Measurements from ENCODE around the gene SLC6A6. TPM values are rescaled to one million over a fixed set of nuclear protein-coding genes. Genes with fewer than 3 reads are reported as not detected.

SLC6A6 gene
- total and polyA plus RNA-seq, 2 experiments from 2014 or later = 4.6 to 10.6 TPM

DNA sequence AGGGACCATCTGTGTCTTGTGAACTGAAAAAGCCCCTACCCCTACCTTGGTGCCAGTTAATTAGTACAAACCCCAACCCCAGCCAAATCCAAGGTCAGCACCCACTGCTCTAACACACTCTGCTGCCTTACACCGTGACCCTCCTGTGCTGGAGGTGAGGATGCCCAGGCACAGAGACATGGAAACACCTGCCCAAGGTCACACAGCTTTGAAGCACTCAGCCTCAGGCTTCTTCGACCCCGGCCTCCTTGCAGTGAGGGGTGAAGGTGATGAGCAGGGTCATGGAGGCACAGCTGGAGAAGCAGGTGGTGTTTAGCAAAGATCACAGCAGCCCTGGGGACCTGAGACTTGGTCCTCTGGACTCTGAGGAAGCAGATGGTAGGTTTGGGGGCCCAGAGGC is 39.0 kb upstream of the SLC6A6 start:
- in situ Hi-C loops (cut with MboI) = no loop called here
- no peaks in the 10 kb centered on the region for H3K36me3 ChIP-seq (ENCODE audit: low read depth)
- no peak for DNase-seq
- peaks cover 11% of the 10 kb centered on the region; the same call in 1 of the 2 replicates for H3K27me3 ChIP-seq (replicated peaks; ENCODE audit: insufficient read depth)
- no peak overlapping the region for H3K4me2 ChIP-seq (ENCODE audit: unreplicated experiment)
- H3F3A ChIP-seq (ENCODE audit: insufficient read depth) = no peaks in the 10 kb centered on the region
- 52 to 57% methylated on average over 3 of the region's 3 CpGs for WGBS, 2 experiments (ENCODE audit: low coverage in 1 of 2, low lambda C conversion rate in 2 of 2, missing lambda C conversion rate in 2 of 2)
- H3K27ac ChIP-seq = no peak overlapping the region
- H3K4me1 ChIP-seq (ENCODE audit: insufficient read depth) = no peaks in the 10 kb centered on the region
- no peak for TF ChIP-seq EZH2 (IDR thresholded peaks at IDR 0.05; ENCODE audit: insufficient read depth, poor library complexity, severe bottlenecking)
- TF ChIP-seq EZH2phosphoT487 (IDR thresholded peaks at IDR 0.05; ENCODE audit: insufficient read depth, low read depth) = no peak
- H2AFZ ChIP-seq = no peak overlapping the region
- H3K9me2 ChIP-seq (ENCODE audit: insufficient read depth) = no peaks in the 10 kb centered on the region
- no peak overlapping the region for H3K4me3 ChIP-seq
- H3K9ac ChIP-seq = no peak overlapping the region
- H4K20me1 ChIP-seq (ENCODE audit: insufficient read depth) = no peaks in the 10 kb centered on the region
- no peaks in the 10 kb centered on the region for H3K9me3 ChIP-seq (ENCODE audit: low read depth)
- H3K79me2 ChIP-seq (ENCODE audit: insufficient read depth) = no peaks in the 10 kb centered on the region

DNA sequence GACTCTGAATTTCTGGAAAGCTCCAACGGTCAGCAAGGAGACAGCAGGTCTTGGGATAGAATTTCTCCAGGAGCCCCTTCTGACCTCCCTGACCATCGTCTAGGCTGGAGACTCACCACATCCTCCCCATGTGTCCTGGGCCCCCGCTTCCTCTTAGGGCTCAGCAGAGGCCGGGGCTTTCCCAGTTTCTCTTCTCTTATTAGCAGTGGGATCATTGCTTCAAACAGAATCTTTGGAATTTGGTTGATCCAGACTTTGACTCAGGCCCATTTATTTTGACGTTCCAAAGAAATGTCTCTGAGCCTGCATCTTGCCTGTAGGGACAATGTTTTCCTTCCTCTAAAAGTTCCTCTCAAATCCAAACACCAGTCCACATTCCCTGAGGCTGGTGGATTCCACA is 38.4 kb upstream of the SLC6A6 start:
- no peak for DNase-seq
- Histone ChIP-seq H3K9me3 (ENCODE audit: low read depth) (no peaks in the 10 kb centered on the region), H3F3A (ENCODE audit: insufficient read depth) (no peaks in the 10 kb centered on the region), H3K79me2 (ENCODE audit: insufficient read depth) (no peaks in the 10 kb centered on the region), H3K4me2 (ENCODE audit: unreplicated experiment) (no peak overlapping the region), H4K20me1 (ENCODE audit: insufficient read depth) (no peaks in the 10 kb centered on the region), H3K9ac (no peak overlapping the region), H3K36me3 (ENCODE audit: low read depth) (no peaks in the 10 kb centered on the region), H3K4me1 (ENCODE audit: insufficient read depth) (no peaks in the 10 kb centered on the region), H3K27ac (no peak overlapping the region), H2AFZ (no peak overlapping the region), H3K27me3 (replicated peaks; ENCODE audit: insufficient read depth) (peaks cover 11% of the 10 kb centered on the region; the same call in 1 of the 2 replicates), H3K9me2 (ENCODE audit: insufficient read depth) (no peaks in the 10 kb centered on the region), H3K4me3 (no peak overlapping the region)
- no peak for TF ChIP-seq EZH2 (IDR thresholded peaks at IDR 0.05; ENCODE audit: insufficient read depth, poor library complexity, severe bottlenecking)
- TF ChIP-seq EZH2phosphoT487 (IDR thresholded peaks at IDR 0.05; ENCODE audit: insufficient read depth, low read depth) = no peak
- in situ Hi-C loops (cut with MboI) = no loop called here
- WGBS, 2 experiments (ENCODE audit: low coverage in 1 of 2, low lambda C conversion rate in 2 of 2, missing lambda C conversion rate in 2 of 2) = 63 to 74% methylated on average over 5 of the region's 5 CpGs

- in situ Hi-C loops (cut with MboI) = no loop called here
- H3K4me1 ChIP-seq (ENCODE audit: insufficient read depth) = no peaks in the 10 kb centered on the region
- no peak overlapping the region for H2AFZ ChIP-seq
- no peak for DNase-seq
- H3K9me3 ChIP-seq (ENCODE audit: low read depth) = no peaks in the 10 kb centered on the region
- H4K20me1 ChIP-seq (ENCODE audit: insufficient read depth) = no peaks in the 10 kb centered on the region
- H3K27me3 ChIP-seq (replicated peaks; ENCODE audit: insufficient read depth) = peaks cover 11% of the 10 kb centered on the region; the same call in 1 of the 2 replicates
- H3K9ac ChIP-seq = no peak overlapping the region
- no peaks in the 10 kb centered on the region for H3K79me2 ChIP-seq (ENCODE audit: insufficient read depth)
- WGBS, 2 experiments (ENCODE audit: low coverage in 1 of 2, low lambda C conversion rate in 2 of 2, missing lambda C conversion rate in 2 of 2) = 72 to 77% methylated on average over 8 of the region's 8 CpGs
- no peak overlapping the region for H3K4me3 ChIP-seq
- no peaks in the 10 kb centered on the region for H3K9me2 ChIP-seq (ENCODE audit: insufficient read depth)
- H3K36me3 ChIP-seq (ENCODE audit: low read depth) = no peaks in the 10 kb centered on the region
- no peak overlapping the region for H3K27ac ChIP-seq
- no peak overlapping the region for H3K4me2 ChIP-seq (ENCODE audit: unreplicated experiment)
- H3F3A ChIP-seq (ENCODE audit: insufficient read depth) = no peaks in the 10 kb centered on the region
- TF ChIP-seq EZH2phosphoT487 (IDR thresholded peaks at IDR 0.05; ENCODE audit: insufficient read depth, low read depth) (no peak), EZH2 (IDR thresholded peaks at IDR 0.05; ENCODE audit: insufficient read depth, poor library complexity, severe bottlenecking) (no peak)
These were observed 37.7 kb upstream of the SLC6A6 start for GRCh38 chr3:14364580-14365292.

- Histone ChIP-seq H3K4me3 (no peak overlapping the region), H3K4me2 (ENCODE audit: unreplicated experiment) (no peak overlapping the region), H3K9me2 (ENCODE audit: insufficient read depth) (no peaks in the 10 kb centered on the region), H3K27ac (no peak overlapping the region), H4K20me1 (ENCODE audit: insufficient read depth) (no peaks in the 10 kb centered on the region), H3K36me3 (ENCODE audit: low read depth) (no peaks in the 10 kb centered on the region), H3K4me1 (ENCODE audit: insufficient read depth) (no peaks in the 10 kb centered on the region), H3K27me3 (replicated peaks; ENCODE audit: insufficient read depth) (peaks cover 11% of the 10 kb centered on the region; the same call in 1 of the 2 replicates), H3F3A (ENCODE audit: insufficient read depth) (no peaks in the 10 kb centered on the region), H3K79me2 (ENCODE audit: insufficient read depth) (no peaks in the 10 kb centered on the region), H2AFZ (no peak overlapping the region), H3K9ac (no peak overlapping the region), H3K9me3 (ENCODE audit: low read depth) (no peaks in the 10 kb centered on the region)
- no peak for DNase-seq
- TF ChIP-seq EZH2phosphoT487 (IDR thresholded peaks at IDR 0.05; ENCODE audit: insufficient read depth, low read depth) (no peak), EZH2 (IDR thresholded peaks at IDR 0.05; ENCODE audit: insufficient read depth, poor library complexity, severe bottlenecking) (no peak)
- 69 to 78% methylated on average over 7 to 8 of the region's 8 CpGs for WGBS, 2 experiments (ENCODE audit: low coverage in 1 of 2, low lambda C conversion rate in 2 of 2, missing lambda C conversion rate in 2 of 2)
- in situ Hi-C loops (cut with MboI) = no loop called here
These were observed 36.2 kb upstream of the SLC6A6 start for GRCh38 chr3:14366248-14366647.
